Myocyte (in vitro differentiated cells): ENCODE measurements around the gene EFCAB6. TPM values are rescaled to one million over a fixed set of nuclear protein-coding genes. Genes with fewer than 3 reads are reported as not detected.

ENCODE experiments used
- DNase-seq: peaks from one replicate; pipeline ENCODE4 v3.0.0-alpha.2; 2012; ENCODE audit warnings: low read depth
- total RNA-seq: library from RNA; depleted of rRNA; stranded (reverse); fragments of >200 nt; gene quantifications from 2 replicates; pipeline ENCODE4 v1.2.3, GENCODE V29; 2014

EFCAB6 gene
- total RNA-seq, 1 donor from 2014 or later: 2.7 TPM

GRCh38 chr22:43642319-43643206 lies 169.5 kb downstream of the EFCAB6 start:
- no peak for DNase-seq

DNA sequence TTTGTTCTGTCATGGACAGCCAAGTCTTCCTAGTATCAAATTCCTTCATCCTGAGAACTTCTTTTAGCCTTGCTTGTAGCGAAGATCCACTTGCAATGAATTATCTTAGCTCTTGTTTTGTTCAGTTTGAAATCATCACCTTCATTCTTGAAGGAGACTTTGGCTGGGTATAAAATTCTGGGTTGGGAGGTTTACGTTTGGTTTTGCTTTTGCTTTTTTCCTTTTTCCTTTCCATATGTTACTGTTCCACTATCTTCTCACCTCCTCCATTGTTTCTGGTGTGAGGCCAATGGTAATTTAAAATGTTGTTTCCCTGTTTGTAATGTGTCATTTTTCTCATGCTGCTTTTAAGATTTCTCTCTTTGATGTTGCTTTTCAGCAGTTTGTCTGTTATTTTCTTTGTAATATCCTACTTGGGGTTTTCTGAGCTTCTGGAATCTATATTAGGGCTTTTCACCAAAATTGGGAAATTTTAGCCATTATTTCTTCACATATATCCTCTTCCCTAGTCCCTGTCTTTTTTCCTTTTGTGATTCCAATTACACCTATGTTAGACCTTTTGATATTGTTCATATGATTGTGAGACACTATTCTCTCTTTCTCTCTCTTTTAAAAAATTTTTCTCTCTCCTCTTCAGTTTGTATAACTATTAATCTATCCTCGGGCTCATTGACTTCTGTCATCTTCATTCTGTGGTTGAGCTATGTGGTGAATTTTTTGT lies 172.7 kb downstream of the EFCAB6 start:
- no peak for DNase-seq

- no peak for DNase-seq
Measured at GRCh38 chr22:43637275-43638260, 174.5 kb downstream of the EFCAB6 start.

DNA sequence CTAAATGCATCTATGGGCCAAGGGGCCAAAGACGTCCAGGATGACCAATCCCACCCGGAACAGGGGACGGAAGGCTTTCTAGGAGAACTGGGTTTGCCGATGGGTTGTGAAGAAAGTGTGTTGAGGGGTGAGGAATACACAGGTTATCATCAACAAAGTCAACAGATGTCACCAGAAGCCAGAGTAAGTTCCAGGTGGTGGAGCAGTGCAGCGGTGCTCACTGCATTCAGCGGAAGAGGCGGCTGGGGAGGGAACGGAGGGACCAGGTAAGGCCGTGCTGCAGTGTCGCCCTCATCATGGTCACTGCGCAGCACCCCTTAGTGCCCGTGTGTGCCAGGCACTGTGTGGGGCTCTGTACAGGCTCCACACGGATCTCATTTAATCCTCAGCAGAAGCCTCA lies 176.0 kb downstream of the EFCAB6 start:
- DNase-seq: no peak

DNA sequence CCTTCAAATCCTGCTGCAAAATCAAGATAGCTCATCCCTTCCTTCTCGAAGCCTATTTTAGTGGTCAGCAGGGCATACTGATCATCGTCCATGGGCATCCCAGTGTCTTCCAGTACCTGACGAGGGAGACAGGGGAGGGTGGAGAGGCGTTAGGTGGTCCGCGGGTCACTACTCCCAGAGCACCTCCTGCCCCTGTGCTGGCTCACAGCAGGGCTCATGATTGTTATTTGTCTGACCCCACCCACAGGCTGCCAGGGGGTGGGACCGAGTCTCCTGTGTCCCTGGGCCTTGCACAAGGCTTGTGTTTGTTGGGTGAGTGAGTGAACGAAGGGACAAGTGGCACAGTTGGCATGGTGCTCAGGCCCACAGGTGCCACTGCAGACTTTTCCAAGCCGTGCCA lies 177.0 kb downstream of the EFCAB6 start:
- DNase-seq: no peak

DNA sequence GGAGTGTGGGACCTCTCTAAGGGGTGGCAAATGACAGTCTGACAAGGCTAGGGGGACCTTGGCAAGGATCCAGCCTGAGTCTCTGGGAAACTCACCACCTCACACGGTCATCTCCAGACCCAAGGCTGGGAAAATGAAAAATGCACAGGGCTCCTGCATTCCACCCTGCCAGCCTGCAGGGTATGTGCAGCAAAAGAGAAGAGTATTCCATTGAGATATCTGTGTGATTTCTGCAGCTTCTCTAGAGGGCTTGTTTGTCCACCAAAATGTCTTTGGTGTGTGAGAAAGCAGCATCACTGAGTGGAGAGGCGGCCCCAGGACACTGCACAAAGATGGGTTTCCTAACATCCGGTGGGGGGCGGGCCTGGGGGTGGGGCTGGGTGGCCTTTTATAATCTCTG lies 177.8 kb downstream of the EFCAB6 start:
- DNase-seq: no peak

GRCh38 chr22:43633631-43634285 lies 178.3 kb downstream of the EFCAB6 start:
- no peak for DNase-seq

DNA sequence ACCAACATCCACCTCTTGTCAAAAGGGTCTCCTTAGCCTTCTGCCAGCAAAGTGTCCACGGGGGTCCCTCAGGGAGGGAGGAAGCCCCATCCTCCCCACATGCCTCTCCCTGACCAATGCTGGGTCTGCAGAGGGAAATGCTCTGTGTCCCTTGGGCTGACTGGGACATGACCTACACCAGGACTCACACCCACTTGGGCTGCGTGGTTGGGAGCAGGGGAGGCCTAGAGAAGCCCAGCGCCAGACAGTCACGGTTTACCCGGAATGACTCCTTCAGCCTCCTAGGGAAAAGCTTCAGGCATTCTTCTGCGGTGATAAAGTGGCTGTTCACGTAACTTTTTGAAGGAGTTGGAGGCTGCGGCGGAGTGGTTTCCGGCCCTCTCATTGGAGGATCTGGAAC lies 180.3 kb downstream of the EFCAB6 start:
- no peak for DNase-seq

DNA sequence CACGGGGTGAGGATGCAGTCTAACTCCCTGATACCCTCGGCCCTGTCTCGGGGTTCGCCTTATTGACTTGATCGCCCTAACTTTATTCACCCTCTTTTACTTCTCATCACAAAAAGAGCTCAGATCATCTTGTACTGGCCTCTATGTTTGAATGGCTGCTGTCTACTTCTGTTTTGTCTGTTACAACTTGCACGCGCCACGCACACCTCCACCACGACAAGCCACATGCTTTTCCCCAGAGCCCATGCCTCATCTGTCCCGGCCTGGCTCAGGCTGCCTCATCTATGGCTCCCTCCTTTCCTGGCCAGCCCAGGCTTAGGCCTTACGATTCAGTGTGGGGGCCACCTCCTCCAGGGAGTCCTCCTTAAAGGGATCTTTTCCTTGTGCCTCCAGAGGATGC lies 180.9 kb downstream of the EFCAB6 start:
- DNase-seq: no peak

- no peak for DNase-seq
Measured at GRCh38 chr22:43630451-43630850, 181.7 kb downstream of the EFCAB6 start.

DNA sequence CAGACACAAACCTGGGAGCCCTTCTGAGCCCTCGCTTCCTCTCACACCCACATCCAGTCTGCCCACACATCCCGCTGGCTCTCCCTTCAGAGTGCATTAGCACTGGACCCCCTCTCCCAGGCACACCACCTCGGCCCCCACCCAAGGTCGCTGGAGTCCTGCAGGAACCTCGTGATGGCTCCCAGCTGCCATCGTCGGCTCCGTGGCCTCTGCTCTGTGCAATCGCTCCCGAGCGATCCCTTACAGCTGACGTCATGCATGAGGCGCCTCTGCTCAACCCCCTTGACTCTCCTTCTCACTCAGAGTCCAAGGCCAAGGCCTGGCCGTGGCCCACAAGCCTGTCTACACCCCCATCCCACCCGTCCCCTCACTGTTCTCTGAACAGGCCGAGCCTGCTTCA lies 183.9 kb downstream of the EFCAB6 start:
- DNase-seq: no peak

DNA sequence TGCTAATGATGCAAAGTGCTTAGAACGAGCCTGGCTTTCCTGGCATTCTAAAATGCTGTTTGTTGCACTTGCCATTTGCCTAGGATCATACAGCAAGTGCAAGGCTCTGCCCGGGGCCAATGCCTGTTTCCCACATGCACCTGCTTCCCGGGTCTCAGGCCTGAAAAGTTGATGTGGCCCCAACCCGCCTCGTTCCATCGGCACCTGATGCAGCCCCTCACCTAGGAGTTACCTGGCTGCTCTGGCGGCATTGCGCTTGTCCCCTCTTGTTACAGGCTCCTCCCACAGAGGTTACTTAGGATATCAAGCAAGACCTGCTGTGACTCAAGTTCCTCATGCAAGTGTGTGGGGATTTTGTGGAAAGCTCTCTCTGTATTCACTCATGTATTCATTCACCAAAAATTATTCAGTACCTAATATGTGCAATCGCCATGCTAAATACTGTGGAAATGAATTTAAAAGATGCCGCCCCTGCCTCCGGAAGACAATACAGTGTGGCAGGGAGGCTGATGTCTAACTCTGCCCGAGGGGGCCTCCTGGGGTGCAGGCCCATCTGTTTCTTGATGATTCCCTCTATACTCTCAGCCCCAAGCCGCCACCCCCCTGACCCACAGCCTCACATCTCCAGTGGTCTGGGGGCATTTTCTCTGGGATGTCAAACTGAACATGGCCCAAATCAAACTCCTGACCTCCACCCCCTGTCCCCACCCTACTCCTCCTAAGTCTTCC lies 184.5 kb downstream of the EFCAB6 start:
- DNase-seq: no peak

GRCh38 chr22:43625242-43625641 lies 186.9 kb downstream of the EFCAB6 start:
- DNase-seq: no peak

DNA sequence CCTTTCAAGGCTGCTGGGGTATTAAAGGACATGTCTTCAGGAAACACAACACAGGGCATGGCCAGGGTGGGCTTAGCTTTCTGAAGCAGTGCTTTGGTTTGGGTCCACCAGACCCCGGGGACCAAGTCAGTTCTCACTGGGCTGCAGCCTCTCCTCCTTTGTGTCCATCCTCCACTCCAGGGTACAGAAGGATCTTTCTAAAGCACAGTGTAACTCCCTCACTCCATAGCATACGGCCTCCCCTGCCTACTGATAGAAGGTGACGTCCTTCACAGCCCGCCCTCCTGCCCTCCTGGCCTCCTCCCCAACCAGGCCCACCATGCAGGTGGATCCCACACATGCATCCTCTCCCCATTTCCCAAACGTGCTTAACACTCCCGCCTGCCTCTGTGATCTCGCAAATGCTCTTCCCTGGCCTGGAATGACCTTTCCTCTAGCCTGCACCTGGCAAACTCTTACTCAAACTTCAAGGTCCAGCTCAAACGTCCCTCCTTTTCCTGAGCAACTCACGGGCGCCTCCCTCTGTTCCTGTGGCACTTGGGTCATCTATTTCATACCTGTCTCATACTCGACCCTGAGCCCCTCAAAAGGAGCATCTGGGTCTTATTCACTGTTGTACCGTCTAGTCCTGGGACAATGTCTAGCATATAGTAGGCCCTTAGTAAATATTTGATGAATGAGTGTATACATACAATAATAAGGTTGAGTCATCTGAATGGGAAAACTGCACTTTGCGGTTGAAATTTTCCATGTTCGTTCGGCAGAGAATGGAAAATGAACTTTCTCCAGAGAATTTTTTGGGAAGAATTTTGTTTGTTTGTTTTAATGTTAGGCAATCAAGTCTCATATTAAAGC lies 187.7 kb downstream of the EFCAB6 start:
- DNase-seq: no peak

DNA sequence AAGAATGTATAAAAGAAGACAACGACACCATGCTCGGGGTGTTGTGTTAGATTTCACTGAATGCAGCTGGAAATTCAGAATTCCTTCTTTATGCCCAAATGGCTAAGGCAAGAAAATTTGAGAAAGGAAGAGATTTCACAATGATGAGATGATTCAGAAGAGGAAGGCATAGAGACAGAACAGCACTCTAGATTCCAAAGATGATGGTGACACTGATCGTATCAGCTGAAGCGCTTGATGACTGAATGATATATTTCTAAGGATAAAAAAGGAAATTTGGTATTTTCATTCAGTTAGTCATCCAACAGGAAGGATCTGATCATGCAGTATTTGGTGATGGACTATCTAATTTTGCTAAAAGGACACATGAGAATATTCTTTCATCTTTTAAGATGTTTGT lies 189.2 kb downstream of the EFCAB6 start:
- DNase-seq: no peak

- no peak for DNase-seq
Measured at GRCh38 chr22:43620197-43620596, 191.9 kb downstream of the EFCAB6 start.

DNA sequence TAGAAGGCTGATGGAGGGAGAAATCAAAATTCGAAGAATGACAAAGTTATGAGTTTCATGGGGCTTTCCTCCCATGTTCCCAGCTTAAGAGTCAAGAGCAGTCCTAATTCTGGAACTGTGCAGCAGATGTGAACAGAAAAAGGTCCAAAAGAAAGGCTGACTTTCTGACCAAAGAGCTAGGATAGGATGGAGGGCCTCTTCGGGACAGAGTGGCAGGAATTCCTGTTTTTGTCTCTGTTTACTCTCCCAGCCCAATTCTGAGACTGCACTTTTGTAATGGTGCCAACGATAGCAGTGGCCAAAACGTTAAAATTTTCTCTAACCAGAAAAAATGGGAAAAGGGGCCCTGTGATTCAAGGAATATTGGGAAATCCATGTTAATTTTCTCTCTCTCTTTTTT lies 193.6 kb downstream of the EFCAB6 start:
- no peak for DNase-seq

GRCh38 chr22:43616645-43617044 lies 195.5 kb downstream of the EFCAB6 start:
- no peak for DNase-seq

DNA sequence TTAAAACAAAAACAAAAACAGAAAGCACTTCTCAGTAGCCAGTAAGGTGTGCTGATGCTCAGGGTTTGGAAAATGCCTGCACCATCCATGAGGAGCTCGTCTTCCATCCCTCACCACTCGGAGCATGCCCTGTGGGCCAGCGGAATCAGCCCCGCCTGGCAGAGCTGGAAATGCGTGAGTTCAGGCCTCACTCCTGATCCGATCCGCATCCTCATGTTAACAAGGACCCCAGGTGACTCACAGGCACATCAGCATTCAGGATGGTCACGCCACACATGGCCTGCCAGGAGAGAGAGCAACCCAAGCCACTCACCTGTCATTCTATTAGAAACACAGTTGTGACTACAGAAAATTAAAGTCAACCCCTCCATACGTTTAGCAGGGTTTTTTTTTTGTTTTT lies 211.8 kb downstream of the EFCAB6 start:
- DNase-seq: no peak
